Mucosa of stomach (tissue), 1 donor: Measurements from ENCODE around the gene FKBP1A.

ENCODE experiments used
- H3K27me3 ChIP-seq: one replicate; pipeline ENCODE4 v1.7.0; 2013; ENCODE audit warnings: mild to moderate bottlenecking, low read length; ENCODE audit not compliant: control insufficient read depth, insufficient read depth
- H3K36me3 ChIP-seq: one replicate; pipeline ENCODE4 v1.7.0; 2013; ENCODE audit warnings: low read length; ENCODE audit not compliant: control insufficient read depth, insufficient read depth
- H3K4me1 ChIP-seq: one replicate; pipeline ENCODE4 v1.7.0; 2013; ENCODE audit warnings: mild to moderate bottlenecking, low read length; ENCODE audit not compliant: control insufficient read depth, insufficient read depth
- H3K4me3 ChIP-seq: one replicate; pipeline ENCODE4 v1.7.0; 2013; ENCODE audit warnings: low read length
- H3K9ac ChIP-seq: one replicate; pipeline ENCODE4 v1.7.0; 2013; ENCODE audit warnings: mild to moderate bottlenecking, low read length, moderate library complexity
- H3K9me3 ChIP-seq: one replicate; pipeline ENCODE4 v1.7.0; 2013; ENCODE audit warnings: mild to moderate bottlenecking, low read length, moderate library complexity; ENCODE audit not compliant: control insufficient read depth
- donor health status: Pancreatic carcinoma.

FKBP1A gene

GRCh38 chr20:1429143-1429728, 36.4 kb upstream of the FKBP1A start:
- peaks cover 7% of the 10 kb centered on the region for H3K4me1 ChIP-seq
- H3K27me3 ChIP-seq: no peaks in the 10 kb centered on the region
- H3K9me3 ChIP-seq: no peaks in the 10 kb centered on the region
- no peaks in the 10 kb centered on the region for H3K36me3 ChIP-seq
- H3K4me3 ChIP-seq: no peak overlapping the region
- H3K9ac ChIP-seq: no peak overlapping the region

DNA sequence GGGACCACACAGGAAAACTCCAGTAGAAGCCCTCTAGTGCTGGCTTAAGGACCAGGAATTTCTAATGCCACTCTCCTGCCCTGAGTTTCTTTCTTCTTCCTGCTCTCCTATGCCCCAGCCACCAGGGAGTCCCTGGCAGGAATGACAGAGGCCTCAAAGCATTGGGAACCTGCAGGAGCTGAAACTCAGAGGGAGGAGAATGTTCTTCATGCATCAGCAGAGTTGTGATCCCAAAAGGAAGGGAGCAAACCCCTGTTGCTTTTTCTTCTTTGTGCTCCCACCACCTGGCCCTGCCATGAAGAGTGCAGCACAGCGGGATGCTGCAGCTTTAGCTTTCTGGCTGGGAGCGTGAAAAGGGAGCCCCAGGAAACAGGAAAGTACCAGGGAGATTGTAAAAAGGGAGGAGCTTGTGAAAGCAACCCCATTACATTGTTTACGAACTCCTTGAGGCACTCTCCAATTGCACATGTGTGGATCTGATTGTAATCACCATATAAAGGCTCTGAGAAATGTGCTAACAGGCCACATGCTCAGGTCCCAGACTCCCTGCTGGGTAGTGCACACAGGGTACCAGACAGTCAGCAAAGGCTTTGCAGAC, 34.7 kb upstream of the FKBP1A start:
- H3K36me3 ChIP-seq: no peaks in the 10 kb centered on the region
- H3K4me3 ChIP-seq: no peak overlapping the region
- H3K27me3 ChIP-seq: no peaks in the 10 kb centered on the region
- H3K4me1 ChIP-seq: peaks cover 17% of the 10 kb centered on the region
- no peaks in the 10 kb centered on the region for H3K9me3 ChIP-seq
- no peak overlapping the region for H3K9ac ChIP-seq

DNA sequence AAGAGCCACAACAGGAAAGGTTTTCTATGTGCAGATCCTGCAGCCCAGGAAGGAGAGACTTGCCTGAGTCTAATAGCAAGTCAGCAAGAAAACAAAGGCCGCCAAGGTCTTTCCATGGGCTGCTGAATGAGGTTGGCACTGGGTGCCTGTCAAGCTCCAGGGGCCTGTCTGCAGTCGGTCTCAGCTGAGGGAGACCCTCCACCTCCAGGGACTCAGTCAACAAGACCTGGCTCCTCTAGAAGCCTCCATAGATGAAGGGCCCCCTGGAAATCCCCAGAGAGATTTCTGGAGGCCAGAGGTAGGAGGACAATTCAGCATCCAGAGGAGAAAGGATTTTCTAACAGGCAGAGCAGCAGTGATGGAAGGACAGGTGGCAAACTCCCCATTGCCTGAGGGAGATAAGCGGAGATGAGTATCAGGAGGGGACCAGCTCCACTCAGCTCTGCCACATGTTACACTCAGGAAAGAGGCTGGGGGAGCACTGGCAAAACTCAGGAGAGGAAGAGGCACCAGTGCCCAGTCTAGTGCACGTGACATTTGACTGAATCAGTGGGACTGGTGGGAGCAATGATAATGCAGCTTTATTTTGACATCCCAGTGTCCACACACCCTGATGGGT, 33.5 kb upstream of the FKBP1A start:
- Histone ChIP-seq H3K4me1 (peaks cover 17% of the 10 kb centered on the region), H3K27me3 (no peaks in the 10 kb centered on the region), H3K9me3 (no peaks in the 10 kb centered on the region), H3K36me3 (no peaks in the 10 kb centered on the region), H3K9ac (no peak overlapping the region), H3K4me3 (no peak overlapping the region)

DNA sequence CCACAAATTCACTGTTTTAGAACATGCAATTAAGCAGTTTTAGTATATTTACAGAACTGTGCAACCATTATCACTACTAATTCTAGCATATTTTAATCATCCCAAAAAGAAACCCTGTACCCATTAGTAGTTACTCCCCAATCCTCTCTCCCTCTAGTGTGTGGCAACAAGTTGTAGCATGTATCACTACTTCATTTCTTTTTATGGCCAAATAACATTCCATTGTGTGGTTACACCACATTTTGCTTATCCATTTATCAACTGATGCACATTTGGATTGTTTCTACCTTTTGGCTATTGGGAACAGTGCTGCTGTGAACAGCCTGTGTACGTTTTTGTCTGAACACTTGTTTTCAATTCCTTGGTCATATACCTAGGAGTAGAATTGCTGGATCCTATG, 31.5 kb upstream of the FKBP1A start:
- no peaks in the 10 kb centered on the region for H3K9me3 ChIP-seq
- peaks cover 16% of the 10 kb centered on the region for H3K4me1 ChIP-seq
- H3K27me3 ChIP-seq: no peaks in the 10 kb centered on the region
- H3K9ac ChIP-seq: no peak overlapping the region
- no peaks in the 10 kb centered on the region for H3K36me3 ChIP-seq
- H3K4me3 ChIP-seq: no peak overlapping the region

DNA sequence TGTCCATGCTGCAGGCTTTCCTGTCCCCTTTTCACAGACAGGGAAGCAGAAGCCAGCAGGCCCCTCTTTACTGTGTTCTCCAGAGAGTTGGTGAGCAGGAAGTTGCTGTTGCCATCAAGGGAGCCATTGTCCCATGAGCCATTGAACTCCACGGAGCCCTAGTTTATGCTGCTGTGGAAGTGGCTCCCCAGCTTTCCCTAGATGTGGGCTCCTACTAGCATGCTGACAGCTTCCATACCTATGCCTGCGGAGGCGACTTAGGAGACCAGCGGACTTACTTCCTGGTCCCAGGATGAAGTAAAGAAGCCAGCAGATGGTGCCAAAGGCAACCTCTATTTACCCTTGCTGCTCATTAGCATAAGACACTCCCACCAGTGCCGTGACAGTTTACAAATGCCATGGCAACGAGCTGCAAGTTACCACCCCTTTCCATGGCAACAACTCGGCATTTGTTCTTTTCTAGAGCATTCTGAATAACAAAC, 30.8 kb upstream of the FKBP1A start:
- H3K27me3 ChIP-seq: no peaks in the 10 kb centered on the region
- H3K9me3 ChIP-seq: no peaks in the 10 kb centered on the region
- H3K4me1 ChIP-seq: peaks cover 10% of the 10 kb centered on the region
- H3K36me3 ChIP-seq: no peaks in the 10 kb centered on the region
- H3K4me3 ChIP-seq: no peak overlapping the region
- no peak overlapping the region for H3K9ac ChIP-seq

DNA sequence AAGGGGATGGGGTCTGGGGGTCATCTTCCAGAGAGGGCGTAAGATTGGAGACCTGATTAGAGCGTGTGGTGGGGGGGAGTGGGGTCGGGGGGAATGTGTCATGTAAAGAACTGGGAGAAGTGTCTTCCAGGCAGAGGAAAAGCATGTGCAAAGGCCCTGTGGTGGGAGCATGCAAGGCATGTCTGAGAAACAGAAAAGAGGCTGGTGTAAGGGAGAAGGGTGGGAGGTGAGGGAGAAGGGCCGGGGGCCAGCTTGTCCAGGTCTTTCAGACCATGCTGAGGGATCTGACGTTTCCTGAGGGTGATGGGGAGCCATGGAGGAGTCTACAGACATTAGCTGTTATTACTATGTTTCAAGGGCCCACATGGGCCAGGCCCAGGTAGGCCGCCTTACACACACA, 30.4 kb upstream of the FKBP1A start:
- Histone ChIP-seq H3K9me3 (no peaks in the 10 kb centered on the region), H3K27me3 (no peaks in the 10 kb centered on the region), H3K9ac (no peak overlapping the region), H3K4me3 (no peak overlapping the region), H3K4me1 (peaks cover 10% of the 10 kb centered on the region), H3K36me3 (no peaks in the 10 kb centered on the region)

DNA sequence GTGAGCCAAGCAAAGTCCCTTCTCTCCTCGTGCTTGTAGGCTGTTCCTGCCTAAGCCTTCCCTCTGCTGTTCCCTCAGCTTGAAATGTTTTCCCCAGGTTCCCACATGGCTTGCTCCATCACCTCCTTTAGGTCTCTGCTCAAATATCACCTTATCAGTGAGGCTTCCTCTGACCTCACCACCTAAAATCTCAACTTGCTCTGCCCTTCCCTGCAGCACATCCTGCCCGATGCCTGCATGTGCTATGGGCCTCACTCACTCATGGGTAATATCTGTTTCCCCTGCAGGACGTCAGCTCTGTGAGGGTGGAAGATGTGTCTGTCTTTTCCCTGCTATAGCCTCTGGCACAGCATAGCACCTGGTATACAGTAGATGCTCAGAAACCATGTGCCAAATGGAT, 29.9 kb upstream of the FKBP1A start:
- no peaks in the 10 kb centered on the region for H3K36me3 ChIP-seq
- no peaks in the 10 kb centered on the region for H3K9me3 ChIP-seq
- H3K27me3 ChIP-seq: peaks cover 3% of the 10 kb centered on the region
- H3K4me1 ChIP-seq: peaks cover 10% of the 10 kb centered on the region
- no peak overlapping the region for H3K9ac ChIP-seq
- H3K4me3 ChIP-seq: no peak overlapping the region

DNA sequence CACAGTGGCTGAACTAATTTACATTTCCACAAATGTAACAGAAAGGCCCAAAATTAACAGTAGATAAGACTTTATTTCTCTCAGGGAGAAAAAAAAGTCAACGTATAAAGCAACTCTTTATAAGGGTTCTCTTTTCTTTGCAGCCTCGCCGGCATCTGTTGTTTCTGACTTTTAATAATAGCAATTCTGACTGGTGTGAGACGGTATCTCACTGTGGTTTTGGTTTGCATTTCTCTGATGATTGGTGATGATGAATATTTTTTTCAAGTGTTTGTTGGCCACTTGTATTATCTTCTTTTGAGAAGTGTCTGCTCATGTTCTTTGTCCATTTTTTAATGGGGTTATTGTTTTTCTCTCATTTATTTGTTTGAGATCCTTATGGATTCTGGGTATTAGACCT, 27.2 kb upstream of the FKBP1A start:
- no peaks in the 10 kb centered on the region for H3K9me3 ChIP-seq
- H3K9ac ChIP-seq: no peak overlapping the region
- H3K4me3 ChIP-seq: no peak overlapping the region
- peaks cover 8% of the 10 kb centered on the region for H3K27me3 ChIP-seq
- peaks cover 10% of the 10 kb centered on the region for H3K4me1 ChIP-seq
- H3K36me3 ChIP-seq: no peaks in the 10 kb centered on the region

DNA sequence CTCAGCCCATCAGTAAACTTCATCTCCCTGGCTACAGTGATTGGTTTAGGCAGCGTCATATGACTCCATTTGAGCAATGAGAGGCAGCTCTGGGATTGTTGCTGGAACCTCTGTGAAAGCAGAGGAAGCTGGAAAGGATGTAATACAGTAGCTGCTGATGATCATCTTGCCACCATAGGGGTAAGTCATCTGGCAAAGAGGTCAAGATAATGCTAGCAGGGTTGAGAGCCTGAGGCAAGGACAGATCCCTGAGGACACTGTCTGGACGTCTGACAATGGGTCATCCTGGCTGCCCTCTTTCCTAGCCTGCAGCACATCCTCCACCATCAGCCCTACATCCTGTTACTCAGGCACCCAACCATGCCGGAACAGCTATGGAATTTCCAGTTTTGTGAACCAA, 25.5 kb upstream of the FKBP1A start:
- no peaks in the 10 kb centered on the region for H3K36me3 ChIP-seq
- no peak overlapping the region for H3K4me3 ChIP-seq
- no peaks in the 10 kb centered on the region for H3K9me3 ChIP-seq
- H3K9ac ChIP-seq: no peak overlapping the region
- peaks cover 8% of the 10 kb centered on the region for H3K27me3 ChIP-seq
- H3K4me1 ChIP-seq: peaks cover under 1% of the 10 kb centered on the region

DNA sequence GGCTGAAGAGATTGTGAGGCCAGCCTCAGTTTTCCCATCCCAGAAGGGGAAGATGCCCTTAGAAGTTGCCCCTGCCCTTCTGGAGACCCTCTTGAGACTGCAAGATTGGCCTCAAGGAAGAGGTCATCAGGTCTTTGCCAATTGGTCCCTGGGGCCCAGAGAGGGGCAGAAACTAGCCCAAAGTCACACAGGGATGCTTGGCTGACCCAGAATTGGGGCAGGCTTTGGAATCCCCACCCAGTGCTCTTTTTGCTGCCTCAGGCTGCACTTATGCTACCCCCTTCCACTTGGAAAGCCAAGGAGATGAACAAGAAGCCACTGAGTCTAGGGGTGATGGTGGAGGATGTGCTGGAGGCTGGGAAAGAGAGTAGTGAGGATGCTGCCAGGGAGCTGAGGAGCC, 24.9 kb upstream of the FKBP1A start:
- Histone ChIP-seq H3K9ac (no peak overlapping the region), H3K27me3 (peaks cover 8% of the 10 kb centered on the region), H3K4me3 (no peak overlapping the region), H3K9me3 (no peaks in the 10 kb centered on the region), H3K4me1 (no peaks in the 10 kb centered on the region), H3K36me3 (no peaks in the 10 kb centered on the region)

GRCh38 chr20:1417273-1417672, 24.4 kb upstream of the FKBP1A start:
- Histone ChIP-seq H3K36me3 (no peaks in the 10 kb centered on the region), H3K9me3 (no peaks in the 10 kb centered on the region), H3K4me3 (no peak overlapping the region), H3K27me3 (peaks cover 8% of the 10 kb centered on the region), H3K4me1 (no peaks in the 10 kb centered on the region), H3K9ac (no peak overlapping the region)

DNA sequence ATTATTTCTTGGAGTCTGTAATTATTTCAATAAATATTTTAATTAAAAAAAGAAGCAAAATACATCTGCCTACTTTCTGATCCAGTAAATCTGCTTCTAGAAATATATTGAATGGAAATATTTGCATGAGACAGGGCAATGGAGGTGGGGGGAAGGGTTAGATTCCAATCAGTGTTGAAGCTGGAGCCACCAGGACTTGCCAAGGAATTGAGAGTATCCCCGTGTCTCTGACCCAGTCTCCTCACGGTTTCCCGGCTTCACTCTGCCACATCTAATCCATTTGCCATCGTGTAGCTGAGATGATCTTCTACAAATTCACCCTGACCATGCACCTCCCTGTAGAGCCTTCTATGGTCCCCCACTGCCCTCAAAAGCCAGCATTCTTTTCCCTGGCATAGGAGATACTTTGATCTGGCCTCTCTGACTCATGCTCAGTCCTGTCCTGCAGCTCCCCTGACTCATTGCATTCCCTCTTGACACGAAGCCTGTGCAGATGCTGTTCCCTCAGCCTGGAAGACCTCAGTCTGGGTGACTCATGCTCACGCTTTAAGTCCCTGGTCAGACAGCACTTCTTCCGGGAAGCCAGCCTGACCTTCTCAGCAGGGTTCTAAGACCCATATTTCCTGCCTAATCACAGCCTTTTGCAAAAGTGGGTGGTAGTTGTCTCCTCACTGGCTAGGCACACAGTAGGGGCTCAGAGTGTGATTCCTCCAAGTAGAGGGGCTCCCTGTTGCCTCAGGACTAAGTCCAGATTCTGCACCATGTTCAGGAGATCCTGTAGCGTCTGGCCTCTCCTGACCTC, 23.0 kb upstream of the FKBP1A start:
- no peaks in the 10 kb centered on the region for H3K4me1 ChIP-seq
- no peaks in the 10 kb centered on the region for H3K9me3 ChIP-seq
- no peak overlapping the region for H3K4me3 ChIP-seq
- H3K9ac ChIP-seq: no peak overlapping the region
- H3K27me3 ChIP-seq: peaks cover 8% of the 10 kb centered on the region
- no peaks in the 10 kb centered on the region for H3K36me3 ChIP-seq
